ENCODE data around the gene OR52K2. TPM values are rescaled to one million over a fixed set of nuclear protein-coding genes. Genes with fewer than 3 reads are reported as not detected.
"Not testable (repeated sequence)": the region's sequence is repeated elsewhere in the genome, so short reads cannot be mapped to it uniquely, and the experiment has no call there.

The OR52K2 gene
- total RNA-seq, 1 experiment from 2014 or later = not detected

- no peak for DNase-seq (ENCODE audit: extremely low read depth, low read depth)
Observed at GRCh38 chr11:4479644-4480043, 30.5 kb downstream of the OR52K2 start.

- DNase-seq (ENCODE audit: extremely low read depth, low read depth) = no peak
Observed at GRCh38 chr11:4480577-4481239, 31.6 kb downstream of the OR52K2 start.

GRCh38 chr11:4481240-4481582 lies 32.1 kb downstream of the OR52K2 start:
- no peak for DNase-seq (ENCODE audit: extremely low read depth, low read depth)

GRCh38 chr11:4482445-4482844 lies 33.4 kb downstream of the OR52K2 start, which contains the start of gene OR52K1:
TSS of gene OR52K1 (plus strand) at chr11:4482646. CDS start at chr11:4488901, 6,255 bp downstream.
- no peak for DNase-seq (ENCODE audit: extremely low read depth, low read depth)

GRCh38 chr11:4484310-4484709 lies 35.2 kb downstream of the OR52K2 start:
- DNase-seq (ENCODE audit: extremely low read depth, low read depth) = no peak

- not testable (repeated sequence) for DNase-seq (ENCODE audit: extremely low read depth, low read depth)
Observed at GRCh38 chr11:4491405-4491804, 42.3 kb downstream of the OR52K2 start.

GRCh38 chr11:4491878-4492606 lies 42.9 kb downstream of the OR52K2 start:
- no peak for DNase-seq (ENCODE audit: extremely low read depth, low read depth)

DNA sequence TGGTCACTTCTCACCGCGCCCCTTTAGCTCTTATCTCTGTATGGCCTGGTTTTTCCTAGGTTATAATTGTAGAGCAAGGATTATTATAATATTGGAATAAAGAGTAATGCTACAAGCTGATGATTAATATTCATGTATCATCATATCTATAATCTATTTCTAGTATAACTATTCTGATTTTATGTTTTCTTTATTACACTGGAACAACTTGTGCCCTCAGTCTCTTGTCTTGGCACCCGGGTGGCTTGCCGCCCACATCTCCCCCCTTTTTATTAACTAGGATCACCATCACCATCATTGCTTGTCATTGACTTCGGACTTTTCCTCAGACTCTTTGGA lies 44.4 kb downstream of the OR52K2 start:
- DNase-seq (ENCODE audit: extremely low read depth, low read depth) = no peak

- no peak for DNase-seq (ENCODE audit: extremely low read depth, low read depth)
Observed at GRCh38 chr11:4495487-4495886, 46.4 kb downstream of the OR52K2 start.

- no peak for DNase-seq (ENCODE audit: extremely low read depth, low read depth)
Observed at GRCh38 chr11:4495986-4496385, 46.9 kb downstream of the OR52K2 start.

DNA sequence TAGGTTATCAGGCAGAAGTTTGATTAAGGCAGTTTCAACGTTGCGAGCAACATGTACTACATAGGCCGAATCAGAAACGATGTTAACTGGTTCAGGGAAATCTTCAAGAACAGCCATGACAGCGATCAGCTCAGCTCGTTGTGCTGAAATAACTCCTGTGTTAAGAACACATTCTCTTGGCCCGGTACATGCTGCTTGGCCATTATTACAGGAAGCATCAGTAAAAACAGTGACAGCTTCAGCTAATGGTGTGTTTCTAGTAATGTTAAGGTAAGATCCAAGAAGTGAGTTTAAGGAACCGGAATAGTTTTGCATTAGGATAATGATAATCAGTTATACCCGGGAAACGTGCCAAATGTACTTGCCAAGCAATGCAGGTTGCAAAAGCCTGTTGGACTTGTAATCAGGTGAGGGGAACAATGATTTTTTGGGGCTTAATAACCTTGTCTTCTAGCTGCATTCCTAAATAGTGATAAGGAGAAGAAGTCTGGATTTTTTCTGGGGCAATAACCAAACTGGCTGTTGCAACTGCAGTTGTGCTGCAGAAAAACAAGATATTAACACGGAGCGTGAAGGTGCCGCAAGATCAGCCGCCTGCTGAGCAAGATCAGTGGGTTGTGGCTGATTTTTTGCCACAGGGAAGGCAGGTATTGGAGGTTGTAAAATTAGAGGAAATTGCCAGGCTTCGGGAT lies 47.6 kb downstream of the OR52K2 start:
- DNase-seq (ENCODE audit: extremely low read depth, low read depth) = no peak

Other genes starting within 250 kb of the OR52K2 start
- gene OR52B4, start 80.9 kb upstream of the OR52K2 start, total RNA-seq (2014; rRNA removed; shearing (Covaris generic)) = not detected in 2 replicates
- gene TRIM21, start 55.6 kb upstream of the OR52K2 start, total RNA-seq (2014; rRNA removed; shearing (Covaris generic)) = 8.0 and 12.4 TPM in 2 replicates
- gene OR52K1, start 33.4 kb downstream of the OR52K2 start, total RNA-seq (2014; rRNA removed; shearing (Covaris generic)) = not detected in 2 replicates
- gene OR52M1, start 95.9 kb downstream of the OR52K2 start, total RNA-seq (2014; rRNA removed; shearing (Covaris generic)) = not detected in 2 replicates
- gene OR52I2, start 132.4 kb downstream of the OR52K2 start, total RNA-seq (2014; rRNA removed; shearing (Covaris generic)) = not detected in 2 replicates
- gene OR52I1, start 144.7 kb downstream of the OR52K2 start, total RNA-seq (2014; rRNA removed; shearing (Covaris generic)) = not detected in 2 replicates
- 4.3 and 6.1 TPM in 2 replicates for gene TRIM68, start 158.9 kb downstream of the OR52K2 start, total RNA-seq (2014; rRNA removed; shearing (Covaris generic))
- gene OR51D1, start 188.2 kb downstream of the OR52K2 start, total RNA-seq (2014; rRNA removed; shearing (Covaris generic)) = not detected in 2 replicates
- gene OR51E1, start 194.7 kb downstream of the OR52K2 start, total RNA-seq (2014; rRNA removed; shearing (Covaris generic)) = not detected in 2 replicates
- gene OR51E2, start 248.6 kb downstream of the OR52K2 start, total RNA-seq (2014; rRNA removed; shearing (Covaris generic)) = not detected in 2 replicates